Neutrophil (primary cell): ENCODE data around the gene COMMD3.

Experiments
- H3K27ac ChIP-seq: fragments of 200-600 bp; sonication (generic); 2 replicates; pipeline ENCODE4 v1.5.1; 2016; ENCODE audit warnings: mild to moderate bottlenecking, moderate library complexity
- H3K27me3 ChIP-seq: fragments of 200-600 bp; sonication (generic); 2 replicates; pipeline ENCODE4 v1.6.0; 2016; ENCODE audit warnings: mild to moderate bottlenecking
- H3K36me3 ChIP-seq: fragments of 200-600 bp; sonication (generic); 2 replicates; pipeline ENCODE4 v1.5.1; 2017
- H3K4me1 ChIP-seq, 2 experiments: fragments of 200-600 bp in 1 of 2; sonication (generic) in 1 of 2; 1 replicate in 1 of 2; 2 replicates in 1 of 2; pipeline versions ENCODE4 v1.5.1 to v1.6.1; 2013 to 2016; ENCODE audit warnings: low read depth in 1 of 2, low read length in 1 of 2, mild to moderate bottlenecking in 1 of 2, moderate library complexity in 1 of 2; ENCODE audit not compliant: control insufficient read depth in 1 of 2, insufficient read depth in 1 of 2
- H3K4me3 ChIP-seq, 2 experiments: fragments of 200-600 bp in 1 of 2; sonication (generic) in 1 of 2; 1 replicate in 1 of 2; 2 replicates in 1 of 2; pipeline ENCODE4 v1.5.1; 2013 to 2016; ENCODE audit warnings: low read depth in 1 of 2, low read length in 1 of 2, mild to moderate bottlenecking in 1 of 2, moderate library complexity in 1 of 2
- H3K9me3 ChIP-seq: fragments of 200-600 bp; sonication (generic); 2 replicates; pipeline ENCODE4 v1.5.1; 2016
- TF ChIP-seq, protein P1 (sequence below): fragments of 200-600 bp; sonication (generic); IDR thresholded peaks from 2 replicates; pipeline ENCODE4 v1.5.1; 2016; ENCODE audit warnings: antibody characterized with exemption

Gene COMMD3

DNA sequence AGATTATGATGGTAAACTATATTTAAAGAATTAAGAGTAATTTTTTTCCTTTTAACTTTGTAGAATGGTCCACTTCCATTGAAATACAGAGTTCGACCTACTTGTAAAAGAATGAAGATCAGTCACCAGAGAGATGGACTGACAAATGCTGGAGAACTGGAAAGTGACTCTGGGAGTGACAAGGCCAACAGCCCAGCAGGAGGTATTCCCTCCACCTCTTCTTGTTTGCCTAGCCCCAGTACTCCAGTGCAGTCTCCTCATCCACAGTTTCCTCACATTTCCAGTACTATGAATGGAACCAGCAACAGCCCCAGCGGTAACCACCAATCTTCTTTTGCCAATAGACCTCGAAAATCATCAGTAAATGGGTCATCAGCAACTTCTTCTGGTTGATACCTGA lies 13.0 kb downstream of the COMMD3 start:
- TF ChIP-seq, protein P1, sequence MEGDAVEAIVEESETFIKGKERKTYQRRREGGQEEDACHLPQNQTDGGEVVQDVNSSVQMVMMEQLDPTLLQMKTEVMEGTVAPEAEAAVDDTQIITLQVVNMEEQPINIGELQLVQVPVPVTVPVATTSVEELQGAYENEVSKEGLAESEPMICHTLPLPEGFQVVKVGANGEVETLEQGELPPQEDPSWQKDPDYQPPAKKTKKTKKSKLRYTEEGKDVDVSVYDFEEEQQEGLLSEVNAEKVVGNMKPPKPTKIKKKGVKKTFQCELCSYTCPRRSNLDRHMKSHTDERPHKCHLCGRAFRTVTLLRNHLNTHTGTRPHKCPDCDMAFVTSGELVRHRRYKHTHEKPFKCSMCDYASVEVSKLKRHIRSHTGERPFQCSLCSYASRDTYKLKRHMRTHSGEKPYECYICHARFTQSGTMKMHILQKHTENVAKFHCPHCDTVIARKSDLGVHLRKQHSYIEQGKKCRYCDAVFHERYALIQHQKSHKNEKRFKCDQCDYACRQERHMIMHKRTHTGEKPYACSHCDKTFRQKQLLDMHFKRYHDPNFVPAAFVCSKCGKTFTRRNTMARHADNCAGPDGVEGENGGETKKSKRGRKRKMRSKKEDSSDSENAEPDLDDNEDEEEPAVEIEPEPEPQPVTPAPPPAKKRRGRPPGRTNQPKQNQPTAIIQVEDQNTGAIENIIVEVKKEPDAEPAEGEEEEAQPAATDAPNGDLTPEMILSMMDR = no peak
- peaks cover 51% of the 10 kb centered on the region for H3K27me3 ChIP-seq
- H3K4me3 ChIP-seq = no peak overlapping the region
- no peaks in the 10 kb centered on the region for H3K9me3 ChIP-seq
- H3K27ac ChIP-seq = no peak overlapping the region
- H3K4me1 ChIP-seq = peaks cover 31 to 34% of the 10 kb centered on the region in 2 experiments
- H3K36me3 ChIP-seq = no peaks in the 10 kb centered on the region

DNA sequence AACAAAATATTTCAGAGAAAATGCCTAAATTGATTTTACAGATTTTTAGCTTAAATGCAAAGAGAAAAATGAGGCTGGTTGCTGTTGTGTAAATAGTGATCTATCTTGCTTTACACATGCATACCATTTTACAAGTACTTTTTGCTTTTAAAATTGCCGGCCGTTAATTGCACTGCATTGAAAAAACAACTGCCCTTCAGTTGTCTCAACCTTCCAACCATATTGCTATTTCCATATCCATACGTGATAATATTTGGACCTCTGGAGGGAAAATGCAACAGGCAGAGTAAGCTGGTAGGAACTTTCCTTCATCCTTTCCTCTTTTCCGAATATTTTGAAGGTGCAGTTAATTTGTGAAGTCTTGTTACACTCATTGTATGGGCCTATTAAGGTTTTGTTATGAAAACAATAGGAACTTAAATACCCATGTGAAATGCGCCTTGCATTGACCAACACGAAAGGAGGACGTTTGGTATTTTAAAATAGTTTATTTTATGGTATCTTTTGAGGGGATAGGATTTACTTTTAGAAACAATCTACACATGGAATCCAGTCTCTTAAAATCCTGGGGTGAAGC lies 16.0 kb downstream of the COMMD3 start:
- Histone ChIP-seq H3K4me1 (peaks cover 43 to 45% of the 10 kb centered on the region in 2 experiments), H3K27me3 (peaks cover 53% of the 10 kb centered on the region), H3K27ac (no peak overlapping the region), H3K36me3 (no peaks in the 10 kb centered on the region), H3K9me3 (no peaks in the 10 kb centered on the region), H3K4me3 (no peak overlapping the region)
- TF ChIP-seq, protein P1 = no peak

DNA sequence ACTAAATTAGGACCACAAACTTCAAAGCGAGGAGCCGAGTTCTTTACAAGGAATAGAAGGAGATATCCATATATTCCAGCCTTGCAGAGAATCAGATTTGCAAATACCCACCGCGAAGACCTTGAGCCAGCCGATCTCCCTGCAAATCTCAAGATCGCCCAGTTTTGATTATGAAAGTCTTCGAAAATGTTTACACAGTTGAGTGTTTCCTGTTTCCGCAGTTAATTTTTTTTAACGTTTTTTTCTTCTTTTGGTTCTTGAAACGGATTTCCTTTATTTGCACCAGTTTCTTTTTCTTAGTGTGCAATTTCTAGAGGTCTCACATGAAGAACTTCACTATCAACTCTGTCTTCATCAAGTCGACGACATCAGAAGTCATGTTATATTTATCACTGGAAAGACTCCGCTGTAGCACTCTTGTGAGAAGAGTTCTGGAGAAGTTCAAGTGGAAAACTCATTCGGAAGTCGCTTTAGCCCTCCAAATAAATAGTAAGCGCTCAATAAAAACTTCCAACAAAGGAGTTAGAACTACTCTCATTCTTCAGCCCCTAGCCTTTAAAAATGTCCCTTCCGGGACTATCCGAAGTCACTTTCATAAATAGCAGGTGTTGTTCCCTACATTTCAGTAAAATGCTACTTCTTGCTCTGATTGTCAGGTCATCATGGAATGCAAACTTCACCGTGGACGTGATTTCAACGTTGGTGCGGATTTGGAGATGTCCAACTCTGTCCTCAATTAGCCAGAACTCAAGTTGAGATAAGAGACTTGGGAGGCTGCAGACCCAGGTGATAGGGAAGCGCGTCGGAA lies 17.2 kb downstream of the COMMD3 start:
- H3K27me3 ChIP-seq = peaks cover 64% of the 10 kb centered on the region
- peak overlapping the region; percentile 73 to 82 for H3K4me3 ChIP-seq
- TF ChIP-seq, protein P1 = no peak
- no peaks in the 10 kb centered on the region for H3K36me3 ChIP-seq
- H3K9me3 ChIP-seq = no peaks in the 10 kb centered on the region
- no peak overlapping the region for H3K27ac ChIP-seq
- peaks cover 45 to 46% of the 10 kb centered on the region in 2 experiments for H3K4me1 ChIP-seq

DNA sequence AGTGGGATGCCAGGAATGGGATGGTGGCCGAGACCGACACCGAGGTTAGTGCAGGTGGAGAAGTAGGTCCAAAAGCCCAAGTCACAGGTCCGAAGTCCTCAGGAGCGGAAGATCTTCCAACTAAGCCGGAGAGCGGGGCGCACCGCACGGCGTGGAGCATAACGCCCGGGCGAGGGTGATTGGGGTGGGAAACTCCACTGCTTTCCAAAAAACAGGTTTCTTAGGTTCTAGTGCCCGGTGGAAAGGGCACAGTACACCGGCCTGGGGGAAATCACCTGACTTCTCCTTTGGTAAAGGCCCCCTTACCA lies 17.7 kb downstream of the COMMD3 start:
- Histone ChIP-seq H3K9me3 (no peaks in the 10 kb centered on the region), H3K36me3 (no peaks in the 10 kb centered on the region), H3K27me3 (peaks cover 70% of the 10 kb centered on the region), H3K4me1 (peaks cover 45 to 48% of the 10 kb centered on the region in 2 experiments), H3K27ac (no peak overlapping the region), H3K4me3 (peak overlapping the region; percentile 73 to 82)
- TF ChIP-seq, protein P1 = no peak

DNA sequence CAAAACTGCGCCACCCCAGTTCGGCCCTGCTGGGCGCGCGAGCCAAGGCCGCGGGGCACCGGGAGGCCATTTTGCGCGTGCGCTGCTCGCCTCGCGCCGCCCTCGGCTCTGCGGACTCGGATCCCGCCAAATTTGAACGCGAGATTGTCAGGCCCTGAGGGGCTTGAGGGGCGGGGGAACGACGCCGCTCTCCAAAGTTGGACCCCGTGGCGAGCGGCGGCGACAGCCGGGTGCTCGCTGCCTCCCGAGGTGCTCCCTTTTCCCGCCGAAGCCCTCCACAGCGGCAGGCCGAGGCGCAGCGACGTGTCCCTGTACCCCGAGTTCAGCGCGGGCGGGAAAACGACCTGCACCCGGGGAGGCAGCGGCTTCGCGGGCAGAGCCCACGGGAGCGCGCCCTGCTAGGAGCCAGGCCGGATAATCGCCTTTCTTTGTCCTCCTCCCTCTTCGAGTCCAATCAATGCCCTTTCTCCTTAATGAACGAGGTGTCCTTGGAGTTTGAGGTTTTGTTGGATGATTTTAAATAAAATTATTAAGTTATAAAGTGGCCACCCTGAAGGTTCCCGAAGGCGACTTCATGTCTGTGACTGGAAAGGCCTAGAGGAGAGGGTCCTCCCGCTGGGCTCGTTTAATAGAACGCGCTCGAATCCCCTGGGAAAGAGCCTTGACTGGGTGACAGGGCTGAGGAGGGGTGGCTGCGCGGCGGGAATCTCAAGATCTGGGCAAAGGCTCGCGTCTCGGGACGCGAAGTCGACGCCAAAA lies 18.4 kb downstream of the COMMD3 start:
- peaks cover 76% of the 10 kb centered on the region for H3K27me3 ChIP-seq
- H3K4me3 ChIP-seq = peak overlapping the region; percentile 73 to 82
- TF ChIP-seq, protein P1 = no peak
- no peaks in the 10 kb centered on the region for H3K36me3 ChIP-seq
- no peaks in the 10 kb centered on the region for H3K9me3 ChIP-seq
- peaks cover 47 to 49% of the 10 kb centered on the region in 2 experiments for H3K4me1 ChIP-seq
- no peak overlapping the region for H3K27ac ChIP-seq
